NCI-H128 (cell line): Measurements from ENCODE around the gene NFILZ.

ENCODE experiments used
- DNase-seq: peaks from one replicate; lab custom pipeline; 2025; ENCODE audit not compliant: unreplicated experiment; lab: John Stamatoyannopoulos, UW

Gene NFILZ

GRCh38 chr19:8629996-8630683, at the start of gene NFILZ:
Gene NFILZ, plus strand, starts transcription at chr19:8630633. Its CDS starts 46,133 bp downstream, at chr19:8676766.
- no peak for DNase-seq

- DNase-seq = peak; percentile 10
These were observed 49.6 kb upstream of the NFILZ start for GRCh38 chr19:8580710-8581281.

GRCh38 chr19:8584965-8585893, 45.2 kb upstream of the NFILZ start:
- no peak for DNase-seq

- DNase-seq = no peak
These were observed 44.3 kb upstream of the NFILZ start for GRCh38 chr19:8585894-8586750.

- DNase-seq = no peak
These were observed 41.2 kb upstream of the NFILZ start for GRCh38 chr19:8589177-8589714.

GRCh38 chr19:8592231-8593009, 38.0 kb upstream of the NFILZ start:
- DNase-seq = no peak

- no peak for DNase-seq
These were observed 36.5 kb upstream of the NFILZ start for GRCh38 chr19:8593931-8594330.

GRCh38 chr19:8595651-8596050, 34.8 kb upstream of the NFILZ start:
- DNase-seq = no peak

- DNase-seq = no peak
These were observed 34.3 kb upstream of the NFILZ start for GRCh38 chr19:8596168-8596567.

GRCh38 chr19:8600064-8600463, 30.4 kb upstream of the NFILZ start:
- DNase-seq = no peak

- DNase-seq = no peak
These were observed 29.6 kb upstream of the NFILZ start for GRCh38 chr19:8600816-8601215.

GRCh38 chr19:8601796-8602195, 28.6 kb upstream of the NFILZ start:
- no peak for DNase-seq

- DNase-seq = no peak
These were observed 24.9 kb upstream of the NFILZ start for GRCh38 chr19:8605514-8605913.

- no peak for DNase-seq
These were observed 23.0 kb upstream of the NFILZ start for GRCh38 chr19:8607386-8607785.

GRCh38 chr19:8608941-8609278, 21.5 kb upstream of the NFILZ start:
- DNase-seq = no peak

GRCh38 chr19:8609279-8610040, 21.0 kb upstream of the NFILZ start:
- DNase-seq = no peak

- DNase-seq = no peak
These were observed 20.1 kb upstream of the NFILZ start, which contains the start of gene ADAMTS10 for GRCh38 chr19:8610041-8610935. Gene ADAMTS10, minus strand, starts transcription at chr19:8610715. Its CDS starts 5,005 bp downstream, at chr19:8605710.

GRCh38 chr19:8610936-8611300, 19.5 kb upstream of the NFILZ start:
- no peak for DNase-seq
